WTC11 (cell line): ENCODE measurements around the gene PRTFDC1.

ENCODE experiments used
- ATF1 ChIP-seq: sonication (generic); formaldehyde crosslinking; IDR thresholded peaks from 2 replicates; pipeline ENCODE4 v1.8.1; 2023; ENCODE audit warnings: mild to moderate bottlenecking, moderate library complexity, missing genetic modification reagents
- CTCF ChIP-seq: fragments of 200-600 bp; IDR thresholded peaks from 2 replicates; pipeline ENCODE4 v1.8.0; 2022; ENCODE audit warnings: antibody characterized with exemption
- NR3C1 ChIP-seq: sonication (generic); formaldehyde crosslinking; conservative IDR thresholded peaks from 2 replicates; pipeline ENCODE4 v1.8.1; 2023; ENCODE audit warnings: low read depth, mild to moderate bottlenecking, missing genetic modification reagents
- USF2 ChIP-seq: sonication (generic); formaldehyde crosslinking; IDR thresholded peaks from 2 replicates; pipeline ENCODE4 v1.8.1; 2023; ENCODE audit warnings: mild to moderate bottlenecking, missing genetic modification reagents, moderate library complexity
- ZBTB43 ChIP-seq: sonication (generic); formaldehyde crosslinking; IDR thresholded peaks from 2 replicates; pipeline ENCODE4 v1.8.1; 2023; ENCODE audit warnings: mild to moderate bottlenecking, missing genetic modification reagents
- ZNF263 ChIP-seq: sonication (generic); formaldehyde crosslinking; IDR thresholded peaks from 2 replicates; pipeline ENCODE4 v1.8.1; 2022; ENCODE audit warnings: low read depth, mild to moderate bottlenecking, moderate library complexity, missing genetic modification reagents

GRCh38 chr10:24950439-24950838, 2.0 kb downstream of the PRTFDC1 start:
- no peak for TF ChIP-seq ZBTB43 (CRISPR knock-in tag)
- TF ChIP-seq ZNF263 (CRISPR knock-in tag), result no peak
- no peak for TF ChIP-seq CTCF
- TF ChIP-seq NR3C1 (CRISPR knock-in tag), result no peak
- TF ChIP-seq USF2 (CRISPR knock-in tag), result no peak
- TF ChIP-seq ATF1 (CRISPR knock-in tag), result no peak
